H1 (cell line): ENCODE results near the gene P3H2. TPM values are rescaled to one million over a fixed set of nuclear protein-coding genes. Genes with fewer than 3 reads are reported as not detected.

Experiments used
- CTCF ChIA-PET: fragments of 300-600 bp; sonication (Branson Sonifier 250); formaldehyde crosslinking; loops from one replicate; lab custom pipeline; 2021; ENCODE audit not compliant: partially characterized antibody; lab: Charles Lee
- POLR2A ChIA-PET: fragments of 300-600 bp; sonication (Branson Sonifier 250); formaldehyde crosslinking; loops from one replicate; lab custom pipeline; 2021; ENCODE audit warnings: inconsistent platforms; ENCODE audit not compliant: partially characterized antibody; lab: Charles Lee
- DNase-seq, 2 experiments: peaks; one replicate each; pipeline versions ENCODE4 v3.0.0 to v3.0.0-alpha.2; 2010 to 2022; ENCODE audit warnings: low spot score in 2 of 2, low read depth in 1 of 2, mixed read lengths in 1 of 2
- FAIRE-seq: peaks from 2 replicates; lab custom pipeline; 2011; peaks lifted over from hg19 to GRCh38; lab: Jason Lieb, UNC
- H2AFZ ChIP-seq: 2 replicates; pipeline ENCODE4 v1.8.1; 2012; ENCODE audit warnings: low read length, inconsistent platforms
- H2AK5ac ChIP-seq: 2 replicates; pipeline ENCODE4 v1.6.1; 2013; ENCODE audit warnings: low read depth, low read length
- H2BK120ac ChIP-seq: replicated peaks from 2 replicates; pipeline ENCODE3; 2013; ENCODE audit warnings: low read depth, low read length, inconsistent platforms
- H2BK12ac ChIP-seq: 2 replicates; pipeline ENCODE4 v1.6.1; 2013; ENCODE audit warnings: low read depth, low read length
- H2BK15ac ChIP-seq: 2 replicates; pipeline ENCODE4 v1.6.1; 2013; ENCODE audit warnings: low read length
- H2BK20ac ChIP-seq: 2 replicates; pipeline ENCODE4 v1.6.1; 2013; ENCODE audit warnings: low read length
- H2BK5ac ChIP-seq: 2 replicates; pipeline ENCODE4 v1.6.1; 2013; ENCODE audit warnings: low read depth, low read length
- H3K14ac ChIP-seq: 2 replicates; pipeline ENCODE4 v1.6.1; 2013; ENCODE audit warnings: inconsistent platforms; ENCODE audit not compliant: insufficient read length
- H3K18ac ChIP-seq: 2 replicates; pipeline ENCODE4 v1.6.1; 2013; ENCODE audit warnings: low read length; ENCODE audit errors: extremely low read depth
- H3K23ac ChIP-seq: 2 replicates; pipeline ENCODE4 v1.6.1; 2013; ENCODE audit warnings: inconsistent platforms; ENCODE audit not compliant: insufficient read length
- H3K23me2 ChIP-seq: 2 replicates; pipeline ENCODE4 v1.6.1; 2013; ENCODE audit warnings: low read depth, low read length
- H3K27ac ChIP-seq: 2 replicates; pipeline ENCODE4 v1.6.1; 2011; ENCODE audit warnings: low read depth, low read length, inconsistent platforms
- H3K27me3 ChIP-seq, 4 experiments: replicated peaks in 1 of 4; 1 replicate in 1 of 4; 2 replicates in 3 of 4; pipeline versions ENCODE4 v1.6.1 to v1.8.1; 2011 to 2013; ENCODE audit warnings: low read length in 3 of 4, mild to moderate bottlenecking in 3 of 4, inconsistent platforms in 2 of 4, mixed read lengths in 2 of 4, moderate library complexity in 1 of 4; ENCODE audit not compliant: control insufficient read depth in 3 of 4, insufficient read depth in 3 of 4; ENCODE audit errors: extremely low read depth in 1 of 4
- H3K36me3 ChIP-seq, 4 experiments: 2 replicates each; pipeline versions ENCODE4 v1.6.1 to v1.8.1; 2011 to 2013; ENCODE audit warnings: mild to moderate bottlenecking in 4 of 4, low read length in 3 of 4, moderate library complexity in 2 of 4, control low read depth in 1 of 4, inconsistent platforms in 1 of 4; ENCODE audit not compliant: insufficient read depth in 4 of 4, control insufficient read depth in 2 of 4
- H3K4ac ChIP-seq: replicated peaks from 2 replicates; pipeline ENCODE3; 2013; ENCODE audit warnings: low read length, low read depth, mixed read lengths, inconsistent platforms; ENCODE audit not compliant: insufficient read length
- H3K4me1 ChIP-seq, 4 experiments: replicated peaks in 1 of 4; 1 replicate in 1 of 4; 2 replicates in 3 of 4; pipeline versions ENCODE4 v1.6.1 to v1.8.1; 2011 to 2013; ENCODE audit warnings: low read length in 3 of 4, inconsistent platforms in 2 of 4, mixed read lengths in 1 of 4; ENCODE audit not compliant: insufficient read depth in 4 of 4, control insufficient read depth in 3 of 4
- H3K4me2 ChIP-seq, 2 experiments: 2 replicates each; pipeline versions ENCODE4 v1.6.1 to v1.8.1; 2011 to 2013; ENCODE audit warnings: low read depth in 2 of 2, low read length in 2 of 2, control low read depth in 1 of 2, inconsistent platforms in 1 of 2, mild to moderate bottlenecking in 1 of 2; ENCODE audit not compliant: insufficient read depth in 1 of 2
- H3K4me3 ChIP-seq, 4 experiments: fragments of 200-600, 300-600 bp in 1 of 4; sonication (generic), shearing (Covaris generic), sonication (Bioruptor Twin) in 1 of 4; 2 replicates each; pipeline versions ENCODE4 v1.5.1 to v1.8.1; 2011 to 2016; ENCODE audit warnings: low read length in 4 of 4, low read depth in 3 of 4, control low read depth in 2 of 4, inconsistent platforms in 2 of 4, mild to moderate bottlenecking in 2 of 4, mixed read lengths in 1 of 4, moderate library complexity in 1 of 4; ENCODE audit not compliant: insufficient read depth in 2 of 4; ENCODE audit errors: extremely low read depth in 1 of 4
- H3K56ac ChIP-seq: replicated peaks from 2 replicates; pipeline ENCODE3; 2013; ENCODE audit warnings: low read depth, mild to moderate bottlenecking, mixed read lengths, low read length, inconsistent platforms; ENCODE audit not compliant: insufficient read length
- H3K79me1 ChIP-seq: 2 replicates; pipeline ENCODE4 v1.6.1; 2013; ENCODE audit warnings: low read depth, low read length, control low read depth
- H3K79me2 ChIP-seq, 2 experiments: 2 replicates each; pipeline versions ENCODE4 v1.6.1 to v1.8.1; 2012 to 2013; ENCODE audit warnings: low read length in 2 of 2, mild to moderate bottlenecking in 2 of 2, inconsistent platforms in 1 of 2; ENCODE audit not compliant: insufficient read depth in 2 of 2, control insufficient read depth in 1 of 2
- H3K9ac ChIP-seq, 4 experiments: replicated peaks in 1 of 4; 1 replicate in 1 of 4; 2 replicates in 3 of 4; pipeline versions ENCODE4 v1.6.1 to v1.8.1; 2011 to 2013; ENCODE audit warnings: low read depth in 3 of 4, low read length in 3 of 4, control low read depth in 2 of 4, mild to moderate bottlenecking in 2 of 4, moderate library complexity in 2 of 4, inconsistent platforms in 1 of 4; ENCODE audit errors: extremely low read depth in 1 of 4
- H3K9me3 ChIP-seq, 2 experiments: 2 replicates each; pipeline versions ENCODE4 v1.6.1 to v1.8.1; 2012 to 2013; ENCODE audit warnings: mild to moderate bottlenecking in 2 of 2, moderate library complexity in 2 of 2, control low read depth in 1 of 2, inconsistent platforms in 1 of 2, low read depth in 1 of 2, low read length in 1 of 2, mixed read lengths in 1 of 2; ENCODE audit not compliant: insufficient read depth in 2 of 2
- H4K20me1 ChIP-seq, 2 experiments: replicated peaks in 1 of 2; 2 replicates each; pipeline versions ENCODE3 to v1.8.1; 2011 to 2013; ENCODE audit warnings: inconsistent platforms in 2 of 2, low read length in 2 of 2, mild to moderate bottlenecking in 1 of 2; ENCODE audit not compliant: insufficient read depth in 2 of 2, control insufficient read depth in 1 of 2
- H4K5ac ChIP-seq: 2 replicates; pipeline ENCODE4 v1.6.1; 2013; ENCODE audit warnings: low read length, low read depth, mixed read lengths, inconsistent platforms; ENCODE audit not compliant: insufficient read length
- H4K8ac ChIP-seq: 2 replicates; pipeline ENCODE4 v1.8.0; 2013; ENCODE audit warnings: mild to moderate bottlenecking, moderate library complexity, low read length, inconsistent platforms; ENCODE audit not compliant: insufficient read depth; ENCODE audit errors: extremely low read depth
- H4K91ac ChIP-seq: replicated peaks from 2 replicates; pipeline ENCODE3; 2013; ENCODE audit warnings: low read length, mixed read lengths, inconsistent platforms; ENCODE audit not compliant: insufficient read length
- ATF3 ChIP-seq: IDR thresholded peaks from 2 replicates; pipeline ENCODE4 v1.6.1; 2011; ENCODE audit warnings: low read depth, mild to moderate bottlenecking, low read length; ENCODE audit not compliant: insufficient read depth
- BACH1 ChIP-seq: IDR thresholded peaks from 2 replicates; pipeline ENCODE4 v1.6.1; 2012; ENCODE audit warnings: low read length, improper control_type of control experiment
- CREB1 ChIP-seq: IDR thresholded peaks from 2 replicates; pipeline ENCODE4 v1.6.1; 2012; ENCODE audit warnings: inconsistent platforms
- EGR1 ChIP-seq: IDR thresholded peaks from 2 replicates; pipeline ENCODE4 v1.6.1; 2011; ENCODE audit warnings: low read depth, low read length, borderline replicate concordance
- MAX ChIP-seq: IDR thresholded peaks from 2 replicates; pipeline ENCODE4 v1.6.1; 2012; ENCODE audit warnings: inconsistent platforms
- POU5F1 ChIP-seq: IDR thresholded peaks from 2 replicates; pipeline ENCODE4 v1.6.1; 2011; ENCODE audit warnings: low read depth, mild to moderate bottlenecking, low read length, moderate library complexity
- RBBP5 ChIP-seq: IDR thresholded peaks from 2 replicates; pipeline ENCODE4 v1.7.1; 2012; ENCODE audit warnings: low read depth, mild to moderate bottlenecking, inconsistent platforms, low read length, moderate library complexity, borderline replicate concordance
- SAP30 ChIP-seq: fragments of 300-600 bp; sonication (generic); IDR thresholded peaks from 2 replicates; pipeline ENCODE4 v1.7.1; 2012; ENCODE audit warnings: low read length, moderate library complexity, mild to moderate bottlenecking, inconsistent platforms; ENCODE audit not compliant: insufficient read depth, insufficient replicate concordance
- SP1 ChIP-seq: IDR thresholded peaks from 2 replicates; pipeline ENCODE4 v1.6.1; 2011; ENCODE audit warnings: low read depth, low read length
- SP2 ChIP-seq: IDR thresholded peaks from 2 replicates; pipeline ENCODE4 v1.6.1; 2012; ENCODE audit warnings: mild to moderate bottlenecking, low read length, inconsistent platforms
- SUZ12 ChIP-seq: fragments of 200-600 bp; sonication (generic); IDR thresholded peaks from 2 replicates; pipeline ENCODE4 v1.6.1; 2012; ENCODE audit warnings: mild to moderate bottlenecking, inconsistent platforms, low read length, moderate library complexity, mixed read lengths
- TBP ChIP-seq: IDR thresholded peaks from 2 replicates; pipeline ENCODE4 v1.6.1; 2011; ENCODE audit warnings: low read depth, low read length, improper control_type of control experiment
- ZNF274 ChIP-seq: IDR thresholded peaks from 2 replicates; pipeline ENCODE4 v1.7.0; 2012; ENCODE audit warnings: low read length, borderline replicate concordance; ENCODE audit errors: extremely low read depth
- WGBS, 2 experiments: shearing (Covaris generic) in 1 of 2; methylation state at CpG; one replicate each; pipeline versions ENCODE4 v1.1.6 to v1.1.7; 2013 to 2015; ENCODE audit warnings: low lambda C conversion rate in 2 of 2, mixed read lengths in 2 of 2, inconsistent platforms in 1 of 2, low coverage in 1 of 2, missing lambda C conversion rate in 1 of 2; ENCODE audit not compliant: insufficient replicate concordance in 2 of 2, insufficient coverage in 1 of 2, insufficient read length in 1 of 2; ENCODE audit errors: extremely low coverage in 1 of 2, missing lambda C conversion rate in 1 of 2; 5-methylcytosine and 5-hydroxymethylcytosine counted together
- polyA plus RNA-seq, 7 experiments: library from polyadenylated mRNA; depleted of rRNA in 3 of 7; stranded (reverse) in 5 of 7; unstranded in 2 of 7; fragments of >200 nt in 5 of 7; fragments of 200-250 nt in 2 of 7; gene quantifications; 1 replicate in 5 of 7; 2 replicates in 1 of 7; 4 replicates in 1 of 7; pipeline versions ENCODE4 v1.2.1 to v1.2.3, GENCODE V29; 2011 to 2013; ENCODE audit warnings: missing spikeins in 2 of 7, mixed read lengths in 2 of 7
- total RNA-seq: library from RNA; stranded (reverse); fragmentation: NEBNext Ultra II Directional; extraction: Animal tissue kit (Norgen Biotek cat#: 25700); gene quantifications from 2 replicates; pipeline ENCODE4 v1.2.1, GENCODE V29; 2021
- TF ChIP-seq, protein P1 (sequence below): IDR thresholded peaks from 2 replicates; pipeline ENCODE4 v1.6.1; 2012; ENCODE audit warnings: inconsistent platforms

The P3H2 gene
- total and polyA plus RNA-seq, 2 of the 8 experiments (the other 6 are each of a cell fraction or from before 2014, with no cell fraction given), result 40.5 to 60.4 TPM

GRCh38 chr3:190064112-190064511 is 56.6 kb downstream of the P3H2 start:
- Histone ChIP-seq H4K5ac (no peak overlapping the region), H2BK20ac (no peak overlapping the region), H2BK15ac (no peak overlapping the region), H3K79me2 (peaks cover 0 to 8% of the 10 kb centered on the region in 2 experiments; a peak in 2 of 4 replicates), H3K18ac (no peak overlapping the region), H2AK5ac (no peak overlapping the region), H3K4ac (no peak overlapping the region), H3K23me2 (no peaks in the 10 kb centered on the region), H4K8ac (no peak overlapping the region), H4K20me1 (no peaks in the 10 kb centered on the region), H3K9me3 (no peaks in the 10 kb centered on the region), H3K36me3 (no peaks in the 10 kb centered on the region), H4K91ac (no peak overlapping the region), H3K14ac (no peak overlapping the region), H3K4me2 (no peak overlapping the region), H3K4me3 (no peak overlapping the region), H3K27ac (no peak overlapping the region), H3K23ac (no peak overlapping the region), H2BK5ac (no peak overlapping the region), H3K27me3 (no peaks in the 10 kb centered on the region), H2AFZ (no peak overlapping the region), H3K56ac (no peak overlapping the region), H3K9ac (no peak overlapping the region), H3K79me1 (no peaks in the 10 kb centered on the region), H2BK120ac (no peak overlapping the region), H2BK12ac (no peak overlapping the region), H3K4me1 (peaks cover 0 to 4% (median under 1%) of the 10 kb centered on the region in 4 experiments; a peak in 3 of 7 replicates)
- no peak for DNase-seq
- POLR2A ChIA-PET, result no interaction called here
- 94% methylated on average over 3 of the region's 3 CpGs; no CpG with 5 or more reads in 1 of the 2 experiments for WGBS, 2 experiments
- CTCF ChIA-PET, result interaction anchor here (0.7 to 0.9 kb wide), 2 partner anchors 9 to 19 kb away, joined by 3 to 4 read pairs; no protein-coding TSS in a partner anchor
- no peak for FAIRE-seq
- TF ChIP-seq SP2 (no peak), SUZ12 (no peak), EGR1 (no peak), SP1 (no peak), BACH1 (no peak), TBP (no peak), ATF3 (no peak), POU5F1 (no peak), RBBP5 (no peak), ZNF274 (no peak), MAX (no peak), CREB1 (no peak), SAP30 (no peak)
- TF ChIP-seq, protein P1, sequence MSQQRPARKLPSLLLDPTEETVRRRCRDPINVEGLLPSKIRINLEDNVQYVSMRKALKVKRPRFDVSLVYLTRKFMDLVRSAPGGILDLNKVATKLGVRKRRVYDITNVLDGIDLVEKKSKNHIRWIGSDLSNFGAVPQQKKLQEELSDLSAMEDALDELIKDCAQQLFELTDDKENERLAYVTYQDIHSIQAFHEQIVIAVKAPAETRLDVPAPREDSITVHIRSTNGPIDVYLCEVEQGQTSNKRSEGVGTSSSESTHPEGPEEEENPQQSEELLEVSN, result no peak
